ENCODE results near the gene KLF17. TPM values are rescaled to one million over a fixed set of nuclear protein-coding genes. Genes with fewer than 3 reads are reported as not detected.

KLF17 gene
- total and polyA plus RNA-seq, 2 donors from 2014 or later = not detected

DNA sequence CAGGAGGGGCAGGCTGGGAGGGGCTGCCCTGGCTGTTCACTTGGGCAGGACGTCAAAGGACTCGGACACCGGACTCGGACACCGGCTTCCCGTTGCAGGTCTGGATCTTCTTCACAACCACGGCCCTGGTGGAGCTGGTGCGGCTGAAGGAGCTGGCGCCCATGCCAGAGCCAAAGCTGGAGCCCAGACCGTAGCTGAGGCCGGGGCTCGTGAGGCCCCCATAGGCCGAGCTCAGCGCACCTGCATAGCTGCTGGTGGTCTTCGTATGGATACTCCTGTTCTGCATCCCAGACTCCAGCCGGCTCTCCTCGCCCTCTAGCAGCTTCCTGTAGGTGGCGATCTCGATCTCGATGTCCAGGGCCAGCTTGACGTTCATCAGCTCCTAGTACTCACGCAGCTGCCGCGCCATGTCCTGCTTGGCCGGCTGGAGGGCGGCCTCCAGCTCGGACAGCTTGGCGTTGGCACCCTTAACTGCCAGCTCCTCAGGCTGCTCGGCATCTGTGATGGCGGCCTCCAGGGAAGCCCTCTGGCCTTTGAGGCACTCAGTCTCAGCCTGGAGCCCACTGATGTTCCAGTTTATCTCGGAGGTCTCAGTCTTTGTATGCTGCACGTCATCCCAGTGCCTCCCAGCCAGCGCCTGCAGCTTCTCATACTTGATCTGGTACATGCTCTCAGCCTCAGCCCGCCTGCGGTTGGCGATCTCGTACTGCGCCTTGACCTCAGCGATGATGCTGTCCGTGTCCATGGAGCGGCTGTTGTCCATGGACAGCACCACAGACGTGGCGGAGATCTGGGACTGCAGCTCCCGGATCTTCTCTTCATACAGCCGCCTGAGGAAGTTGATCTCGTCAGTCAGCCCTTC is 15.1 kb upstream of the KLF17 start:
- peak in 1 of 5 donors; percentile 53 for DNase-seq

DNA sequence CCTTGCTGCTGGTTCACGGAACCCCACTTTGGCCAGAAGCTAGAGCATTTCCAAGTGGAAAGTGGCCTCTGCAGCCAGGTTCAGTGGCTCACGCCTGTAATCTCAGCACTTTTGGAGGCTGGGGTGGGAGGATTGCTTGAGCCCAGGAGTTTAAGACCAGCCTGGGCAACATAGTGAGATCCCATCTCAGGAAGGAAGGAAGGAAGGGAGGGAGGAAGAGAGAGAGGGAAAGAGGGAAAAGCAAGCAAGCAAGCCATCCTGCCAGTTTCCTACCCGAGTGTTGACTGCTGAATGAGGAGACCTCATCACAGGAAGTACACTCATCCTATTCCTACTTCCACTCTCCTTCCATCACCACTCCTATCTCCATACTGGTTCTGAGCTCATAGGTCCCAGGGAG is 12.8 kb upstream of the KLF17 start:
- no peak for FAIRE-seq

More for the DNA sequence above, 15.1 kb upstream of the KLF17 start:
- FAIRE-seq = no peak
- no peaks in the 10 kb centered on the region for H3K9me3 ChIP-seq (ENCODE audit: control insufficient read depth in 2 of 3, insufficient read depth in 1 of 3, low read length in 3 of 3)
- intact Hi-C loops (cut with DNase I) = no loop called here
- H3K27ac ChIP-seq (ENCODE audit: low read depth in 2 of 2, low read length in 2 of 2) = no peak overlapping the region
- H3K36me3 ChIP-seq (ENCODE audit: control insufficient read depth in 2 of 3, insufficient read depth in 3 of 3, low read length in 3 of 3) = no peaks in the 10 kb centered on the region
- TF ChIP-seq, protein P1, sequence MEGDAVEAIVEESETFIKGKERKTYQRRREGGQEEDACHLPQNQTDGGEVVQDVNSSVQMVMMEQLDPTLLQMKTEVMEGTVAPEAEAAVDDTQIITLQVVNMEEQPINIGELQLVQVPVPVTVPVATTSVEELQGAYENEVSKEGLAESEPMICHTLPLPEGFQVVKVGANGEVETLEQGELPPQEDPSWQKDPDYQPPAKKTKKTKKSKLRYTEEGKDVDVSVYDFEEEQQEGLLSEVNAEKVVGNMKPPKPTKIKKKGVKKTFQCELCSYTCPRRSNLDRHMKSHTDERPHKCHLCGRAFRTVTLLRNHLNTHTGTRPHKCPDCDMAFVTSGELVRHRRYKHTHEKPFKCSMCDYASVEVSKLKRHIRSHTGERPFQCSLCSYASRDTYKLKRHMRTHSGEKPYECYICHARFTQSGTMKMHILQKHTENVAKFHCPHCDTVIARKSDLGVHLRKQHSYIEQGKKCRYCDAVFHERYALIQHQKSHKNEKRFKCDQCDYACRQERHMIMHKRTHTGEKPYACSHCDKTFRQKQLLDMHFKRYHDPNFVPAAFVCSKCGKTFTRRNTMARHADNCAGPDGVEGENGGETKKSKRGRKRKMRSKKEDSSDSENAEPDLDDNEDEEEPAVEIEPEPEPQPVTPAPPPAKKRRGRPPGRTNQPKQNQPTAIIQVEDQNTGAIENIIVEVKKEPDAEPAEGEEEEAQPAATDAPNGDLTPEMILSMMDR (IDR thresholded peaks at IDR 0.05; ENCODE audit: borderline replicate concordance, extremely low read depth, insufficient read depth) = no peak
- H3K27me3 ChIP-seq (ENCODE audit: control insufficient read depth, insufficient read depth, low read length) = no peaks in the 10 kb centered on the region
- H3K9ac ChIP-seq (ENCODE audit: low read length in 3 of 3) = no peak overlapping the region
- H3K4me3 ChIP-seq (ENCODE audit: low read length in 3 of 3) = no peak overlapping the region
- H3K4me1 ChIP-seq (ENCODE audit: control insufficient read depth in 2 of 3, insufficient read depth in 2 of 3, low read depth in 1 of 3, low read length in 3 of 3) = peaks cover 0 to 2% (median 0%) of the 10 kb centered on the region in 3 donors

DNA sequence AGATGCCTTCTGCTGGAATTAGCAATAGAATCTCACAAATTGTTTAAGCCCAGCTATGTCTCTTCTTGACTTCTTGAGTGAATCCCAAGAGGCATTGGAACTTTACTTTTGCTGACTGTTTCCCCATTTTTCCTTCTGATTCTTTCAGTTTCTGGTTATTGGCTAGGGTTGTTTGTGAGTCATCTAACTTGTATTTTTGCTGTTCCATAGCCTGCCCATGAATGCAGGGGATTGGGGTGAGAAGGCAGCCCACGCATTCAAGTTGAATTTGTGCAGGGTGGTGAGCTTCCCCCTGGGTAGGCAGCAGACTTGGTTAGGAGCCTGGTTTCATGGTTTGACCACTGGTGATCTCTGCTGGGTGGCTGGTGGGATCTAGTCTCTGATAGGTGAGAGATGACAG is 10.4 kb upstream of the KLF17 start:
- TF ChIP-seq, protein P1 (IDR thresholded peaks at IDR 0.05; ENCODE audit: borderline replicate concordance, extremely low read depth, insufficient read depth) = no peak
- intact Hi-C loops (cut with DNase I) = no loop called here
- no peaks in the 10 kb centered on the region for H3K36me3 ChIP-seq (ENCODE audit: control insufficient read depth in 2 of 3, insufficient read depth in 3 of 3, low read length in 3 of 3)
- H3K4me3 ChIP-seq (ENCODE audit: low read length in 3 of 3) = no peak overlapping the region
- H3K9me3 ChIP-seq (ENCODE audit: control insufficient read depth in 2 of 3, insufficient read depth in 1 of 3, low read length in 3 of 3) = no peaks in the 10 kb centered on the region
- H3K9ac ChIP-seq (ENCODE audit: low read length in 3 of 3) = no peak overlapping the region
- no peak overlapping the region for H3K27ac ChIP-seq (ENCODE audit: low read depth in 2 of 2, low read length in 2 of 2)
- FAIRE-seq = no peak
- no peak for DNase-seq
- H3K4me1 ChIP-seq (ENCODE audit: control insufficient read depth in 2 of 3, insufficient read depth in 2 of 3, low read depth in 1 of 3, low read length in 3 of 3) = peaks cover 0 to 2% (median 0%) of the 10 kb centered on the region in 3 donors
- H3K27me3 ChIP-seq (ENCODE audit: control insufficient read depth, insufficient read depth, low read length) = no peaks in the 10 kb centered on the region

More for the DNA sequence above, 12.8 kb upstream of the KLF17 start:
- no peak overlapping the region for H3K9ac ChIP-seq (ENCODE audit: low read length in 3 of 3)
- no peaks in the 10 kb centered on the region for H3K9me3 ChIP-seq (ENCODE audit: control insufficient read depth in 2 of 3, insufficient read depth in 1 of 3, low read length in 3 of 3)
- peaks cover 0 to 2% (median 0%) of the 10 kb centered on the region in 3 donors for H3K4me1 ChIP-seq (ENCODE audit: control insufficient read depth in 2 of 3, insufficient read depth in 2 of 3, low read depth in 1 of 3, low read length in 3 of 3)
- no peak overlapping the region for H3K4me3 ChIP-seq (ENCODE audit: low read length in 3 of 3)
- TF ChIP-seq, protein P1 (IDR thresholded peaks at IDR 0.05; ENCODE audit: borderline replicate concordance, extremely low read depth, insufficient read depth) = no peak
- intact Hi-C loops (cut with DNase I) = no loop called here
- H3K27me3 ChIP-seq (ENCODE audit: control insufficient read depth, insufficient read depth, low read length) = no peaks in the 10 kb centered on the region
- no peak for DNase-seq
- no peak overlapping the region for H3K27ac ChIP-seq (ENCODE audit: low read depth in 2 of 2, low read length in 2 of 2)
- no peaks in the 10 kb centered on the region for H3K36me3 ChIP-seq (ENCODE audit: control insufficient read depth in 2 of 3, insufficient read depth in 3 of 3, low read length in 3 of 3)
